ENCODE results near the gene DNMBP.

- no peak for TF ChIP-seq CTCF (conservative IDR thresholded peaks at IDR 0.05)
- no peak for TF ChIP-seq ZFX (IDR thresholded peaks at IDR 0.05)
Observed at GRCh38 chr10:99995269-99995668, 14.5 kb downstream of the DNMBP start.
